Measurements from ENCODE around the gene GSX1.

- no peak for TF ChIP-seq POLR2A (IDR thresholded peaks at IDR 0.05)
- no peak for TF ChIP-seq CTCF (IDR thresholded peaks at IDR 0.05)
- TF ChIP-seq EP300 (IDR thresholded peaks at IDR 0.05): no peak
Measured at GRCh38 chr13:27842571-27842970, 50.3 kb downstream of the GSX1 start.
